ENCODE measurements around the gene BMPR1B.
A peak's percentile ranks its signal among the peaks of the same experiment; 100 is the strongest.

BMPR1B gene

GRCh38 chr4:94757192-94758140 is at the start of gene BMPR1B:
BMPR1B (plus strand) TSS chr4:94757955; CDS start chr4:95104425, 346,470 bp downstream.
- peak; percentile 57 for DNase-seq (ENCODE audit: low read depth)

- DNase-seq (ENCODE audit: low read depth) = peak; percentile 6
Measured at GRCh38 chr4:94711635-94712034, 46.1 kb upstream of the BMPR1B start.

GRCh38 chr4:94714365-94715160 is 43.2 kb upstream of the BMPR1B start:
- DNase-seq (ENCODE audit: low read depth) = peak; percentile 19

GRCh38 chr4:94715726-94716125 is 42.0 kb upstream of the BMPR1B start:
- DNase-seq (ENCODE audit: low read depth) = no peak

GRCh38 chr4:94721310-94721709 is 36.4 kb upstream of the BMPR1B start:
- DNase-seq (ENCODE audit: low read depth) = no peak

- DNase-seq (ENCODE audit: low read depth) = no peak
Measured at GRCh38 chr4:94722270-94722669, 35.5 kb upstream of the BMPR1B start.

GRCh38 chr4:94722748-94723147 is 35.0 kb upstream of the BMPR1B start:
- no peak for DNase-seq (ENCODE audit: low read depth)

GRCh38 chr4:94724016-94724790 is 33.6 kb upstream of the BMPR1B start:
- DNase-seq (ENCODE audit: low read depth) = no peak

GRCh38 chr4:94726524-94727123 is 31.1 kb upstream of the BMPR1B start:
- DNase-seq (ENCODE audit: low read depth) = no peak

- DNase-seq (ENCODE audit: low read depth) = no peak
Measured at GRCh38 chr4:94728056-94728766, 29.5 kb upstream of the BMPR1B start.

GRCh38 chr4:94732358-94732698 is 25.4 kb upstream of the BMPR1B start:
- DNase-seq (ENCODE audit: low read depth) = no peak

- no peak for DNase-seq (ENCODE audit: low read depth)
Measured at GRCh38 chr4:94739741-94740140, 18.0 kb upstream of the BMPR1B start.

GRCh38 chr4:94741304-94741703 is 16.5 kb upstream of the BMPR1B start:
- peak; percentile 75 for DNase-seq (ENCODE audit: low read depth)

GRCh38 chr4:94743838-94744237 is 13.9 kb upstream of the BMPR1B start:
- DNase-seq (ENCODE audit: low read depth) = no peak

- DNase-seq (ENCODE audit: low read depth) = no peak
Measured at GRCh38 chr4:94744850-94745249, 12.9 kb upstream of the BMPR1B start.

- DNase-seq (ENCODE audit: low read depth) = no peak
Measured at GRCh38 chr4:94746746-94747145, 11.0 kb upstream of the BMPR1B start.

GRCh38 chr4:94758141-94758699 is 465 bp downstream of the BMPR1B start:
- DNase-seq (ENCODE audit: low read depth) = no peak

GRCh38 chr4:94758700-94759399 is 1.1 kb downstream of the BMPR1B start:
- DNase-seq (ENCODE audit: low read depth) = no peak

GRCh38 chr4:94759767-94760211 is 2.0 kb downstream of the BMPR1B start:
- DNase-seq (ENCODE audit: low read depth) = no peak

GRCh38 chr4:94762326-94762725 is 4.6 kb downstream of the BMPR1B start:
- no peak for DNase-seq (ENCODE audit: low read depth)
